ENCODE data around the gene UBALD1. TPM values are rescaled to one million over a fixed set of nuclear protein-coding genes. Genes with fewer than 3 reads are reported as not detected.

UBALD1 gene
- total RNA-seq (2021; ENCODE audit: unreplicated experiment) = 45.9 TPM
- polyA plus RNA-seq (2012) = 24.9 and 39.8 TPM in 2 replicates
- Bru-seq, nascent RNA = percentile 72 among the genes with signal in this experiment
- percentile 58 among the genes with signal in this experiment for BruChase-seq, experiment 1, labeled RNA remaining after a 6-hour chase
- BruChase-seq, experiment 2, labeled RNA remaining after a 2-hour chase = percentile 68 among the genes with signal in this experiment
- long read RNA-seq, transcript UBALD1-201 (3 exons, 1,413 nt) = major isoform, 12 of 35 reads
- long read RNA-seq, transcript UBALD1-205 (1 exons, 2,641 nt) = major isoform, 12 of 35 reads
- long read RNA-seq, partial matches to known transcripts = 1 of 35 reads
- long read RNA-seq, other reads (novel, unspliced or antisense) = 9 of 35 reads

GRCh38 chr16:4614571-4615383 is at the start of gene UBALD1:
TSS of gene UBALD1 (minus strand) at chr16:4614888. CDS start at chr16:4614797, 91 bp downstream.
- TF ChIP-seq EZH2phosphoT487 (IDR thresholded peaks at IDR 0.05; ENCODE audit: borderline replicate concordance) (no peak), FOSL1 (IDR thresholded peaks at IDR 0.05; ENCODE audit: low read depth) (peak; percentile 79), POLR2AphosphoS5 (IDR thresholded peaks at IDR 0.05; ENCODE audit: low read depth, low read length) (peak; percentile 93), ZFX (IDR thresholded peaks at IDR 0.05) (peak; percentile 82), SIN3A (IDR thresholded peaks at IDR 0.05; ENCODE audit: low read depth) (peak; percentile 96), REST (IDR thresholded peaks at IDR 0.05; ENCODE audit: low read depth) (no peak), SRF (IDR thresholded peaks at IDR 0.05; ENCODE audit: low read depth) (peak; percentile 82; the same call in 1 of the 2 replicates), TCF7L2 (IDR thresholded peaks at IDR 0.05; ENCODE audit: borderline replicate concordance, extremely low read depth, insufficient read depth, insufficient read length) (no peak), EGR1 (IDR thresholded peaks at IDR 0.05; ENCODE audit: low read depth) (no peak; the same call in 1 of the 2 replicates), POLR2A (IDR thresholded peaks at IDR 0.05; ENCODE audit: borderline replicate concordance, extremely low read depth, insufficient read depth, insufficient read length) (peak; percentile 84), YY1 (IDR thresholded peaks at IDR 0.05; ENCODE audit: extremely low read depth, insufficient replicate concordance, low read depth, low read length) (peak; percentile 89), SP1 (IDR thresholded peaks at IDR 0.05; ENCODE audit: low read depth) (peak; percentile 76), ZBTB33 (IDR thresholded peaks at IDR 0.05; ENCODE audit: extremely low read depth, insufficient replicate concordance, low read length) (peak; percentile 78)
- TF ChIP-seq, protein P1, sequence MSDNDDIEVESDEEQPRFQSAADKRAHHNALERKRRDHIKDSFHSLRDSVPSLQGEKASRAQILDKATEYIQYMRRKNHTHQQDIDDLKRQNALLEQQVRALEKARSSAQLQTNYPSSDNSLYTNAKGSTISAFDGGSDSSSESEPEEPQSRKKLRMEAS (IDR thresholded peaks at IDR 0.05) = peak; percentile 89
- Histone ChIP-seq H3K4me1 (ENCODE audit: control insufficient read depth in 1 of 2, insufficient read depth in 2 of 2, low read length in 2 of 2) (peaks cover 25 to 42% of the 10 kb centered on the region in 2 experiments), H3K79me2 (ENCODE audit: insufficient read depth, low read length) (peaks cover 39% of the 10 kb centered on the region)

More at GRCh38 chr16:4614571-4615383, at the start of gene UBALD1:
- intact Hi-C loops (cut with micrococcal nuclease) = loop anchor here (5.0 to 10.0 kb wide), 2 partner anchors 190 to 343 kb away; partner anchors contain the start of genes DNAJA3 and SEC14L5
- Histone ChIP-seq H3K27me3 (ENCODE audit: insufficient read depth, low read length) (no peaks in the 10 kb centered on the region), H2AFZ (ENCODE audit: low read depth, low read length, poor library complexity, severe bottlenecking) (no peak within 1 kb of the TSS), H3K4me3 (replicated peaks in 1 of 2; ENCODE audit: low read depth in 1 of 2, low read length in 2 of 2) (peak within 1 kb of the TSS; percentile 79 to 80), H3K9me3 (ENCODE audit: control insufficient read depth in 1 of 2, insufficient read depth in 1 of 2, low read depth in 1 of 2, low read length in 2 of 2) (no peaks in the 10 kb centered on the region), H3K9me2 (ENCODE audit: insufficient read depth) (no peaks in the 10 kb centered on the region), H3K27ac (ENCODE audit: low read depth, low read length) (peak within 1 kb of the TSS; percentile 83), H3K9ac (ENCODE audit: low read length) (peak within 1 kb of the TSS; percentile 89), H3K36me3 (ENCODE audit: control insufficient read depth in 1 of 2, insufficient read depth in 2 of 2, low read length in 2 of 2) (0 out of 4 replicates have a peak, but pooled peaks cover 0 to under 1% of the 10 kb centered on the region in 2 experiments), H4K20me1 (ENCODE audit: insufficient read depth) (no peaks in the 10 kb centered on the region), H3K4me2 (ENCODE audit: low read length) (peak within 1 kb of the TSS; percentile 96)
- DNase-seq (ENCODE audit: low read depth, low spot score) = peak; percentile 80
- POLR2A ChIA-PET = interaction anchor here (1.4 to 2.0 kb wide), 2 partner anchors 139 to 154 kb away, joined by 4 to 9 read pairs; partner anchors contain the start of gene HMOX2
- RAD21 ChIA-PET (ENCODE audit: low non-redundant PET in 1 of 2, low total read pairs in 2 of 2, uncharacterized antibody in 2 of 2, unreplicated experiment in 2 of 2) = no interaction called here
- BruUV-seq (replicated peaks) = no TSS peak
- ATAC-seq = peak; percentile 67
- CTCF ChIA-PET = interaction anchor here (1.4 kb wide), 1 partner anchor 361 kb away, joined by 3 read pairs; no protein-coding TSS in a partner anchor

All from HCT116 (cell line).